Neural cell (in vitro differentiated cells): Measurements from ENCODE around the gene FLII. TPM values are rescaled to one million over a fixed set of nuclear protein-coding genes. Genes with fewer than 3 reads are reported as not detected.
A peak's percentile ranks its signal among the peaks of the same experiment; 100 is the strongest.

ENCODE experiments used
- H2AFZ ChIP-seq: fragments of 200-600, 300-800 bp; sonication (generic), shearing (Covaris generic); 2 replicates; pipeline ENCODE4 v1.6.0; 2014; ENCODE audit warnings: low read depth, mild to moderate bottlenecking, antibody characterized with exemption, low read length, moderate library complexity
- H3F3A ChIP-seq: fragments of 200-600 bp; shearing (Covaris generic); 2 replicates; pipeline ENCODE4 v1.6.1; 2016; ENCODE audit warnings: mild to moderate bottlenecking, moderate library complexity, mixed read lengths, antibody characterized with exemption, low read length; ENCODE audit not compliant: insufficient read depth, poor library complexity, severe bottlenecking
- H3K27ac ChIP-seq: fragments of 200-600, 300-800 bp; sonication (generic), shearing (Covaris generic); 2 replicates; pipeline ENCODE4 v1.5.1; 2014; ENCODE audit warnings: mild to moderate bottlenecking, low read length, moderate library complexity
- H3K27me3 ChIP-seq: fragments of 300-800, 200-600 bp; sonication (generic), shearing (Covaris generic); 2 replicates; pipeline ENCODE4 v1.6.0; 2014; ENCODE audit warnings: mild to moderate bottlenecking, low read depth, low read length, moderate library complexity; ENCODE audit not compliant: insufficient read depth
- H3K36me3 ChIP-seq: fragments of 300-800, 200-600 bp; sonication (generic), shearing (Covaris generic); 2 replicates; pipeline ENCODE4 v1.5.1; 2014; ENCODE audit warnings: mild to moderate bottlenecking, antibody characterized with exemption, low read length, moderate library complexity; ENCODE audit not compliant: insufficient read depth
- H3K4me2 ChIP-seq: fragments of 300-800, 200-600 bp; sonication (generic), shearing (Covaris generic); 2 replicates; pipeline ENCODE4 v1.6.0; 2014; ENCODE audit warnings: mild to moderate bottlenecking, low read length
- H3K4me3 ChIP-seq: fragments of 300-800, 200-600 bp; sonication (generic), shearing (Covaris generic); 2 replicates; pipeline ENCODE4 v1.5.1; 2014; ENCODE audit warnings: mild to moderate bottlenecking, low read length, moderate library complexity
- H3K79me2 ChIP-seq: fragments of 200-600 bp; shearing (Covaris generic); replicated peaks from 2 replicates; pipeline ENCODE4 v1.6.0; 2014; ENCODE audit warnings: mild to moderate bottlenecking, low read length, moderate library complexity; ENCODE audit not compliant: insufficient read depth
- H3K9ac ChIP-seq: fragments of 300-800, 200-600 bp; sonication (generic), shearing (Covaris generic); 2 replicates; pipeline ENCODE4 v1.6.1; 2016; ENCODE audit warnings: mild to moderate bottlenecking, low read length, mixed read lengths
- H3K9me2 ChIP-seq: fragments of 200-600 bp; shearing (Covaris generic); 2 replicates; pipeline ENCODE4 v1.6.1; 2016; ENCODE audit warnings: mild to moderate bottlenecking, low read length, mixed read lengths; ENCODE audit not compliant: insufficient read depth
- H3K9me3 ChIP-seq: fragments of 200-600, 300-800 bp; sonication (generic), shearing (Covaris generic); 2 replicates; pipeline ENCODE4 v1.6.1; 2016; ENCODE audit warnings: mild to moderate bottlenecking, mixed run types, low read length, moderate library complexity, mixed read lengths
- H4K20me1 ChIP-seq: fragments of 200-600 bp; shearing (Covaris generic); 2 replicates; pipeline ENCODE4 v1.6.1; 2016; ENCODE audit warnings: mild to moderate bottlenecking, mixed run types; ENCODE audit not compliant: insufficient read depth
- CTCF ChIP-seq: fragments of 450-650 bp; IDR thresholded peaks from 2 replicates; pipeline ENCODE4 v1.5.1; 2014; ENCODE audit warnings: antibody characterized with exemption, mild to moderate bottlenecking, moderate library complexity; ENCODE audit not compliant: poor library complexity, severe bottlenecking
- EP300 ChIP-seq: fragments of 450-650 bp; conservative IDR thresholded peaks from 2 replicates; pipeline ENCODE4 v1.6.1; 2014; ENCODE audit warnings: antibody characterized with exemption, mild to moderate bottlenecking, moderate library complexity; ENCODE audit not compliant: poor library complexity, severe bottlenecking
- EZH2 ChIP-seq: fragments of 200-600, 300-800 bp; shearing (Covaris generic), sonication (generic); IDR thresholded peaks from 2 replicates; pipeline ENCODE4 v1.6.1; 2014; ENCODE audit warnings: antibody characterized with exemption, low read length, borderline replicate concordance, mild to moderate bottlenecking; ENCODE audit not compliant: insufficient read depth, poor library complexity, severe bottlenecking
- MXI1 ChIP-seq: fragments of 450-650 bp; conservative IDR thresholded peaks from 2 replicates; pipeline ENCODE4 v1.6.1; 2014; ENCODE audit warnings: antibody characterized with exemption, mild to moderate bottlenecking; ENCODE audit not compliant: poor library complexity, severe bottlenecking
- POLR2AphosphoS5 ChIP-seq: IDR thresholded peaks from 2 replicates; pipeline ENCODE4 v1.6.1; 2012
- RAD21 ChIP-seq: fragments of 450-650 bp; conservative IDR thresholded peaks from 2 replicates; pipeline ENCODE4 v1.6.1; 2014; ENCODE audit warnings: antibody characterized with exemption, mild to moderate bottlenecking, moderate library complexity
- SMC3 ChIP-seq: fragments of 450-650 bp; conservative IDR thresholded peaks from 2 replicates; pipeline ENCODE4 v1.6.1; 2014; ENCODE audit warnings: antibody characterized with exemption, mild to moderate bottlenecking, moderate library complexity; ENCODE audit not compliant: poor library complexity
- TAF1 ChIP-seq: IDR thresholded peaks from 2 replicates; pipeline ENCODE4 v1.6.1; 2012; ENCODE audit warnings: low read depth
- polyA plus RNA-seq: library from polyadenylated mRNA; depleted of rRNA; stranded (reverse); fragments of >200 nt; gene quantifications from 2 replicates; pipeline ENCODE4 v1.2.3, GENCODE V29; 2014
- TF ChIP-seq, protein P1 (sequence below): IDR thresholded peaks from 2 replicates; pipeline ENCODE4 v1.6.1; 2012; ENCODE audit warnings: borderline replicate concordance

The FLII gene
- polyA plus RNA-seq, 1 donor from 2014 or later, result 93.0 TPM

DNA sequence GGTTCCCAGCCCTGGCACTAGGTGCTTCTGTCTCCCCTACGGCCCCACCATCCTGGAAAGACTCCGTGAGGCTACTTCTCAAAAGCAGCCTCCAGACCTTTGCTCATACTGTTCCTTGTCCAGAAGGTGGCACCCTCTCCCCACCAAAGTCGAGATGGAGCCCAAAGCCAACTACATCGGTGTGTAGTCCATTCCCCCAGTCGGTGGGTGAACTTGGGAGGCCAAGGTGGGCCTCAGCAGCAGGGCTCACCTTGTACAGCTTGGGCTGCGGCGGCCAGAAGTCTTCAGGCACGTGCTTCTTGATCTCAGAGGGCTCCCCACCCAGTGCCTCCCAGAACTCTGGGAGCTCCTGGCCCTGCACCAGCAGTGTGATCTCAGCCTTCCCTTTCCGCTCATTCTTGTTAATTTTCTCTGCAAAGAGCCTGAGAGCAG lies 10.2 kb downstream of the FLII start:
- H2AFZ ChIP-seq, result no peak overlapping the region
- H3K9me3 ChIP-seq, result no peaks in the 10 kb centered on the region

DNA sequence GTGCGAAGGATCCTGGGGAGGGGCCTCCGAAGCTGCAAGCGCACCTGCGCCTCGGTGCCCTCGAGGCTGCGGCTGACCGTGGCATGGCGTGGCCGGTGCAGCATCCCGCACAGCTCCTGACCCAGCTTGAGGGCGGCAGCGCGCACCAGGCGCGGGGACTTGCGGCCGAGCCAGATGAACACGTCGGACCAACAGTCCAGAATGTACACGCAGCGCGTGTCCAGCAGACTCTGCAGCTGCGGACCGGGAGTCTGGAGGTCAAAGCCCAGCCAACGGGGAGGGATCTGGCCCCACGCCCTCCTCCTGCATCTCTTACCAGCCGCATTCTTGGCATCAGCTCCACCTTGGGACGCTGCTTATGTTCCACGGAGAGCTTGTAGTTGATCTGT lies 10.9 kb downstream of the FLII start:
- no peaks in the 10 kb centered on the region for H3K9me3 ChIP-seq
- H3K79me2 ChIP-seq, result no peaks in the 10 kb centered on the region
- H3K27ac ChIP-seq, result no peak overlapping the region
- H3K9me2 ChIP-seq, result no peaks in the 10 kb centered on the region
- H3K4me2 ChIP-seq, result no peak overlapping the region
- TF ChIP-seq RAD21, result no peak
- TF ChIP-seq POLR2AphosphoS5, result peak; percentile 2
- TF ChIP-seq MXI1, result no peak
- TF ChIP-seq SMC3, result no peak
- H3K9ac ChIP-seq, result no peak overlapping the region
- no peak overlapping the region for H2AFZ ChIP-seq
- no peaks in the 10 kb centered on the region for H3F3A ChIP-seq
- no peaks in the 10 kb centered on the region for H3K36me3 ChIP-seq
- H3K27me3 ChIP-seq, result no peaks in the 10 kb centered on the region
- no peaks in the 10 kb centered on the region for H4K20me1 ChIP-seq
- no peak overlapping the region for H3K4me3 ChIP-seq

More for the DNA sequence above, 10.2 kb downstream of the FLII start:
- no peaks in the 10 kb centered on the region for H3K9me2 ChIP-seq
- no peaks in the 10 kb centered on the region for H3F3A ChIP-seq
- H3K79me2 ChIP-seq, result no peaks in the 10 kb centered on the region
- no peak overlapping the region for H3K27ac ChIP-seq
- no peaks in the 10 kb centered on the region for H3K27me3 ChIP-seq
- H3K4me3 ChIP-seq, result no peak overlapping the region
- no peaks in the 10 kb centered on the region for H4K20me1 ChIP-seq
- no peak overlapping the region for H3K4me2 ChIP-seq
- no peaks in the 10 kb centered on the region for H3K36me3 ChIP-seq
- TF ChIP-seq POLR2AphosphoS5 (no peak), EZH2 (no peak), RAD21 (peak; percentile 80), EP300 (no peak), TAF1 (no peak), SMC3 (peak; percentile 75), CTCF (peak; percentile 79)
- no peak overlapping the region for H3K9ac ChIP-seq

- Histone ChIP-seq H3K4me3 (no peak overlapping the region), H3K79me2 (no peaks in the 10 kb centered on the region), H3K9me2 (no peaks in the 10 kb centered on the region), H3K9ac (no peak overlapping the region), H3K9me3 (no peaks in the 10 kb centered on the region), H3K36me3 (no peaks in the 10 kb centered on the region), H3K27ac (no peak overlapping the region), H4K20me1 (no peaks in the 10 kb centered on the region), H3F3A (no peaks in the 10 kb centered on the region), H3K4me2 (no peak overlapping the region), H3K27me3 (no peaks in the 10 kb centered on the region), H2AFZ (no peak overlapping the region)
- TF ChIP-seq POLR2AphosphoS5 (peak; percentile 5), EP300 (no peak), TAF1 (no peak)
- TF ChIP-seq, protein P1, sequence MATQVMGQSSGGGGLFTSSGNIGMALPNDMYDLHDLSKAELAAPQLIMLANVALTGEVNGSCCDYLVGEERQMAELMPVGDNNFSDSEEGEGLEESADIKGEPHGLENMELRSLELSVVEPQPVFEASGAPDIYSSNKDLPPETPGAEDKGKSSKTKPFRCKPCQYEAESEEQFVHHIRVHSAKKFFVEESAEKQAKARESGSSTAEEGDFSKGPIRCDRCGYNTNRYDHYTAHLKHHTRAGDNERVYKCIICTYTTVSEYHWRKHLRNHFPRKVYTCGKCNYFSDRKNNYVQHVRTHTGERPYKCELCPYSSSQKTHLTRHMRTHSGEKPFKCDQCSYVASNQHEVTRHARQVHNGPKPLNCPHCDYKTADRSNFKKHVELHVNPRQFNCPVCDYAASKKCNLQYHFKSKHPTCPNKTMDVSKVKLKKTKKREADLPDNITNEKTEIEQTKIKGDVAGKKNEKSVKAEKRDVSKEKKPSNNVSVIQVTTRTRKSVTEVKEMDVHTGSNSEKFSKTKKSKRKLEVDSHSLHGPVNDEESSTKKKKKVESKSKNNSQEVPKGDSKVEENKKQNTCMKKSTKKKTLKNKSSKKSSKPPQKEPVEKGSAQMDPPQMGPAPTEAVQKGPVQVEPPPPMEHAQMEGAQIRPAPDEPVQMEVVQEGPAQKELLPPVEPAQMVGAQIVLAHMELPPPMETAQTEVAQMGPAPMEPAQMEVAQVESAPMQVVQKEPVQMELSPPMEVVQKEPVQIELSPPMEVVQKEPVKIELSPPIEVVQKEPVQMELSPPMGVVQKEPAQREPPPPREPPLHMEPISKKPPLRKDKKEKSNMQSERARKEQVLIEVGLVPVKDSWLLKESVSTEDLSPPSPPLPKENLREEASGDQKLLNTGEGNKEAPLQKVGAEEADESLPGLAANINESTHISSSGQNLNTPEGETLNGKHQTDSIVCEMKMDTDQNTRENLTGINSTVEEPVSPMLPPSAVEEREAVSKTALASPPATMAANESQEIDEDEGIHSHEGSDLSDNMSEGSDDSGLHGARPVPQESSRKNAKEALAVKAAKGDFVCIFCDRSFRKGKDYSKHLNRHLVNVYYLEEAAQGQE, result no peak
Observed at GRCh38 chr17:18246880-18247612, 11.5 kb downstream of the FLII start.
